ENCODE data around the gene NNT.
"Not testable (repeated sequence)": the region's sequence is repeated elsewhere in the genome, so short reads cannot be mapped to it uniquely, and the experiment has no call there.

The NNT gene

DNA sequence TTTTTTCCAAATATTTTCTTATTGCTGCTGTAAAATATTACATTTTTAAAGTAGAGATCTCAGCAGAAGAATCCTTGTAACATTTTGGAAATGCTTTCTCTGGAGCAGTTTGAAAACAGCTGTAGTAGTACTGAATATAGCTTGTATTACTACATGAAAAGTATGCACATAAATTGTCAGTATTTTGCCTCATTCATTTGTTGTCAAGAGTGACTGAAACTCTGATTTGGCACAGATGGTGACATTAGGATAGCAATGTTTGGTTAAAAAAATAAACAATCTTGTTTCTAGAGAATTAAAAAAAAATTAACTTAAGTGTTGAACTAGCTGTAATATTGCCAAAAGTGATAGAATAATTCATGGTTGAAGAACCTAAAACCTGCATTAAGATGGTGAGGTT, 90.4 kb downstream of the NNT start:
- Histone ChIP-seq H2BK12ac (ENCODE audit: low read length) (no peak overlapping the region), H3K27me3 (ENCODE audit: insufficient read depth, low read length) (no peaks in the 10 kb centered on the region), H2AK5ac (ENCODE audit: low read length) (no peak overlapping the region), H3K4ac (ENCODE audit: low read depth, low read length) (no peak overlapping the region), H4K8ac (ENCODE audit: low read depth, low read length) (no peak overlapping the region), H4K12ac (ENCODE audit: low read depth, low read length) (no peak overlapping the region), H3K9ac (ENCODE audit: low read length) (no peak overlapping the region), H3K27ac (ENCODE audit: low read depth, low read length) (no peak overlapping the region), H2AFZ (ENCODE audit: insufficient read depth, low read length, poor library complexity) (no peak overlapping the region), H3K36me3 (ENCODE audit: control insufficient read depth in 1 of 2, insufficient read depth in 2 of 2, low read length in 2 of 2) (peaks cover 2 to 4% of the 10 kb centered on the region in 2 experiments), H3K18ac (ENCODE audit: low read length) (no peak overlapping the region), H3K79me1 (ENCODE audit: low read length) (no peaks in the 10 kb centered on the region), H3K79me2 (ENCODE audit: control insufficient read depth, insufficient read depth, low read length, poor library complexity) (no peaks in the 10 kb centered on the region), H4K91ac (ENCODE audit: low read depth, low read length) (no peak overlapping the region), H2BK120ac (ENCODE audit: insufficient read depth, low read length, poor library complexity) (no peak overlapping the region), H3K4me3 (ENCODE audit: low read depth, low read length) (no peak overlapping the region), H3K4me2 (ENCODE audit: low read length) (no peak overlapping the region), H3K9me3 (ENCODE audit: insufficient read depth, low read depth, low read length) (peaks cover 4% of the 10 kb centered on the region), H3K4me1 (ENCODE audit: control insufficient read depth in 1 of 2, insufficient read depth in 2 of 2, low read length in 2 of 2) (no peaks in the 10 kb centered on the region), H3K23ac (ENCODE audit: low read length) (no peak overlapping the region), H2BK5ac (ENCODE audit: low read depth, low read length, poor library complexity) (no peak overlapping the region), H3K14ac (ENCODE audit: low read length) (no peak overlapping the region)
- DNase-seq = no peak

- no peak overlapping the region for H3K4ac ChIP-seq (ENCODE audit: low read depth, low read length)
- no peak overlapping the region for H3K9ac ChIP-seq (ENCODE audit: low read length)
- no peak overlapping the region for H3K18ac ChIP-seq (ENCODE audit: low read length)
- no peak overlapping the region for H3K4me3 ChIP-seq (ENCODE audit: low read depth, low read length)
- H3K79me2 ChIP-seq (ENCODE audit: control insufficient read depth, insufficient read depth, low read length, poor library complexity) = no peaks in the 10 kb centered on the region
- H3K79me1 ChIP-seq (ENCODE audit: low read length) = no peaks in the 10 kb centered on the region
- no peak overlapping the region for H3K27ac ChIP-seq (ENCODE audit: low read depth, low read length)
- no peak overlapping the region for H2BK12ac ChIP-seq (ENCODE audit: low read length)
- no peak for DNase-seq
- no peak overlapping the region for H2AK5ac ChIP-seq (ENCODE audit: low read length)
- WGBS (ENCODE audit: extremely low coverage, insufficient coverage, insufficient read length) = no CpG with 5 or more reads among the region's 1 CpG
- H2BK5ac ChIP-seq (ENCODE audit: low read depth, low read length, poor library complexity) = no peak overlapping the region
- H3K14ac ChIP-seq (ENCODE audit: low read length) = no peak overlapping the region
- no peak overlapping the region for H4K12ac ChIP-seq (ENCODE audit: low read depth, low read length)
- H3K9me3 ChIP-seq (ENCODE audit: insufficient read depth, low read depth, low read length) = peaks cover 4% of the 10 kb centered on the region
- H4K8ac ChIP-seq (ENCODE audit: low read depth, low read length) = no peak overlapping the region
- H2BK120ac ChIP-seq (ENCODE audit: insufficient read depth, low read length, poor library complexity) = no peak overlapping the region
- no peak overlapping the region for H3K23ac ChIP-seq (ENCODE audit: low read length)
- H3K36me3 ChIP-seq (ENCODE audit: control insufficient read depth in 1 of 2, insufficient read depth in 2 of 2, low read length in 2 of 2) = peaks cover 2 to 4% of the 10 kb centered on the region in 2 experiments
- H3K4me1 ChIP-seq (ENCODE audit: control insufficient read depth in 1 of 2, insufficient read depth in 2 of 2, low read length in 2 of 2) = no peaks in the 10 kb centered on the region
- H4K91ac ChIP-seq (ENCODE audit: low read depth, low read length) = no peak overlapping the region
- H3K27me3 ChIP-seq (ENCODE audit: insufficient read depth, low read length) = no peaks in the 10 kb centered on the region
- no peak overlapping the region for H2AFZ ChIP-seq (ENCODE audit: insufficient read depth, low read length, poor library complexity)
- H3K4me2 ChIP-seq (ENCODE audit: low read length) = no peak overlapping the region
These were observed 91.0 kb downstream of the NNT start for GRCh38 chr5:43694027-43694426.

DNA sequence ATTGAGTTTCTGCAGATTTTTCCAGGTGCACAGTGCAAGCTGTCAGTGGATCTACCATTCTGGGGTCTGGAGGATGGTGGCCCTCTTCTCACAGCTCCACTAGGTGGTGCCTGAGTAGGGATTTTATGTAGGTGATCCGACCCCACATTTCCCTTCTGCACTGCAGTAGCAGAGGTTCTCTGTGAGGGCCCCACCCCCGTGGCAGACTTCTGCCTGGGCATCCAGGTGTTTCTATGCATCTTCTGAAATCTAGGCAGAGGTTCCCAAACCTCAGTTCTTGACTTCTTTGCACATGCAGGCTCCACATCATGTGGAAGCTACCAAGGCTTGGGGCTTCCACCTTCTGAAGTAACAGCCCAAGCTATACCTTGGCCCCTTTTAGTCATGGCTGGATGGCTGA, 93.5 kb downstream of the NNT start:
- H4K12ac ChIP-seq (ENCODE audit: low read depth, low read length); H3K18ac ChIP-seq (ENCODE audit: low read length); H3K4me3 ChIP-seq (ENCODE audit: low read depth, low read length); H3K9me3 ChIP-seq (ENCODE audit: insufficient read depth, low read depth, low read length); H4K8ac ChIP-seq (ENCODE audit: low read depth, low read length); H2BK120ac ChIP-seq (ENCODE audit: insufficient read depth, low read length, poor library complexity); H2BK12ac ChIP-seq (ENCODE audit: low read length); H3K4ac ChIP-seq (ENCODE audit: low read depth, low read length); H2AK5ac ChIP-seq (ENCODE audit: low read length); H3K4me1 ChIP-seq (ENCODE audit: control insufficient read depth in 1 of 2, insufficient read depth in 2 of 2, low read length in 2 of 2); H3K27me3 ChIP-seq (ENCODE audit: insufficient read depth, low read length); H3K23ac ChIP-seq (ENCODE audit: low read length); H3K4me2 ChIP-seq (ENCODE audit: low read length); H2BK5ac ChIP-seq (ENCODE audit: low read depth, low read length, poor library complexity); H3K14ac ChIP-seq (ENCODE audit: low read length); H3K9ac ChIP-seq (ENCODE audit: low read length); H2AFZ ChIP-seq (ENCODE audit: insufficient read depth, low read length, poor library complexity); H4K91ac ChIP-seq (ENCODE audit: low read depth, low read length); H3K36me3 ChIP-seq (ENCODE audit: control insufficient read depth in 1 of 2, insufficient read depth in 2 of 2, low read length in 2 of 2); H3K79me2 ChIP-seq (ENCODE audit: control insufficient read depth, insufficient read depth, low read length, poor library complexity); DNase-seq; H3K27ac ChIP-seq (ENCODE audit: low read depth, low read length); H3K79me1 ChIP-seq (ENCODE audit: low read length): not testable (repeated sequence)
- WGBS (ENCODE audit: extremely low coverage, insufficient coverage, insufficient read length) = no CpG with 5 or more reads among the region's 2 CpGs

DNA sequence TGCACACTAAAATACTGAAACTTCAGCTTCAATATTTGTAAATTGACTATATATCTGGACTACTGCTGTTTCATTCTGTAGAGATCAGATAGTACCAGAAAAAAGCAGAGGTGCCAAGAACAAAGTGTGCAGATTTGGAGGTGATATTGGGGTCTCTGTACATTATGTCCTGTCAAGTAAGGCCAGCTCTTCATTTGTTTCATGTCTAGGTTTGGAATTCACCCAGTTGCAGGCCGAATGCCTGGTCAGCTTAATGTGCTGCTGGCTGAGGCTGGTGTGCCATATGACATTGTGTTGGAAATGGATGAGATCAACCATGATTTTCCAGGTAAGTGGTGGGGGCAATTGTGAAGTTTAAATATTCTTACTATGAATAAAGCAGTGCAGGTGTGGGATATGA, 96.9 kb downstream of the NNT start:
- no peak overlapping the region for H3K4me2 ChIP-seq (ENCODE audit: low read length)
- no peak overlapping the region for H3K27ac ChIP-seq (ENCODE audit: low read depth, low read length)
- H4K12ac ChIP-seq (ENCODE audit: low read depth, low read length) = no peak overlapping the region
- WGBS (ENCODE audit: extremely low coverage, insufficient coverage, insufficient read length) = no CpG with 5 or more reads among the region's 1 CpG
- H3K14ac ChIP-seq (ENCODE audit: low read length) = no peak overlapping the region
- peaks cover 2 to 6% of the 10 kb centered on the region in 2 experiments for H3K36me3 ChIP-seq (ENCODE audit: control insufficient read depth in 1 of 2, insufficient read depth in 2 of 2, low read length in 2 of 2)
- peaks cover 4% of the 10 kb centered on the region for H3K9me3 ChIP-seq (ENCODE audit: insufficient read depth, low read depth, low read length)
- no peak overlapping the region for H3K23ac ChIP-seq (ENCODE audit: low read length)
- no peak overlapping the region for H4K91ac ChIP-seq (ENCODE audit: low read depth, low read length)
- H2BK5ac ChIP-seq (ENCODE audit: low read depth, low read length, poor library complexity) = no peak overlapping the region
- H3K4ac ChIP-seq (ENCODE audit: low read depth, low read length) = no peak overlapping the region
- H2BK120ac ChIP-seq (ENCODE audit: insufficient read depth, low read length, poor library complexity) = no peak overlapping the region
- no peak overlapping the region for H3K9ac ChIP-seq (ENCODE audit: low read length)
- H3K79me2 ChIP-seq (ENCODE audit: control insufficient read depth, insufficient read depth, low read length, poor library complexity) = no peaks in the 10 kb centered on the region
- H3K27me3 ChIP-seq (ENCODE audit: insufficient read depth, low read length) = no peaks in the 10 kb centered on the region
- no peak overlapping the region for H3K18ac ChIP-seq (ENCODE audit: low read length)
- no peak overlapping the region for H2AFZ ChIP-seq (ENCODE audit: insufficient read depth, low read length, poor library complexity)
- H3K79me1 ChIP-seq (ENCODE audit: low read length) = no peaks in the 10 kb centered on the region
- no peaks in the 10 kb centered on the region for H3K4me1 ChIP-seq (ENCODE audit: control insufficient read depth in 1 of 2, insufficient read depth in 2 of 2, low read length in 2 of 2)
- no peak overlapping the region for H3K4me3 ChIP-seq (ENCODE audit: low read depth, low read length)
- no peak overlapping the region for H2AK5ac ChIP-seq (ENCODE audit: low read length)
- H2BK12ac ChIP-seq (ENCODE audit: low read length) = no peak overlapping the region
- no peak overlapping the region for H4K8ac ChIP-seq (ENCODE audit: low read depth, low read length)
- no peak for DNase-seq

All from trophoblast cell (in vitro differentiated cells and primary cell).